ENCODE data around the gene AGMO. TPM values are rescaled to one million over a fixed set of nuclear protein-coding genes. Genes with fewer than 3 reads are reported as not detected.

The AGMO gene
- total and polyA plus RNA-seq, 2 of the 8 experiments (the other 6 are each of a cell fraction or from before 2014, with no cell fraction given), result 0.22 to 0.45 TPM

DNA sequence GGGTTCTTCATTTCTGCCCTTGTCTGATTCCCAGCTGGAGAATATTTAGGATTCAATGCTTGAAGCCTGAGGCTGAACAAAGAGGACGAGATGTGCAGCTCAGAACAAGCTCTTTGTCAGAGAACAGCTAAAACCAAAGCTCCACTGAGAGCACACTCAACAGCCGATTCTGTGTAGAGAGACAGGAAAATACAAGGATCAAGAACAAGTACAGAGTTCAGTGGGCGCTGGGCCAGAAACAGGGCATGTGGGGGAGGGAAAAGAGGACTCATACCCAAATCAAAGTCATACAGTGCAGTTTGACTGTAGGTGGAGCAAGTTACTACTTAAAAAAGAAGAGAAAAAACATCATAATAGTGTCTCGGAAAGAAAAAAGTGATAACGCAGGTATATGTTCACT, at the start of gene AGMO (continued):
- TF ChIP-seq SRF (IDR thresholded peaks at IDR 0.05; ENCODE audit: low read depth, low read length) (no peak), SIX5 (IDR thresholded peaks at IDR 0.05; ENCODE audit: low read depth, low read length) (no peak), EZH2 (IDR thresholded peaks at IDR 0.05; ENCODE audit: low read depth, low read length, severe bottlenecking) (no peak), JUND (IDR thresholded peaks at IDR 0.05; ENCODE audit: low read length) (no peak)
